ENCODE results near the gene GHRH. TPM values are rescaled to one million over a fixed set of nuclear protein-coding genes. Genes with fewer than 3 reads are reported as not detected.
A peak's percentile ranks its signal among the peaks of the same experiment; 100 is the strongest.

The GHRH gene
- total and polyA plus RNA-seq, 4 donors: not detected

DNA sequence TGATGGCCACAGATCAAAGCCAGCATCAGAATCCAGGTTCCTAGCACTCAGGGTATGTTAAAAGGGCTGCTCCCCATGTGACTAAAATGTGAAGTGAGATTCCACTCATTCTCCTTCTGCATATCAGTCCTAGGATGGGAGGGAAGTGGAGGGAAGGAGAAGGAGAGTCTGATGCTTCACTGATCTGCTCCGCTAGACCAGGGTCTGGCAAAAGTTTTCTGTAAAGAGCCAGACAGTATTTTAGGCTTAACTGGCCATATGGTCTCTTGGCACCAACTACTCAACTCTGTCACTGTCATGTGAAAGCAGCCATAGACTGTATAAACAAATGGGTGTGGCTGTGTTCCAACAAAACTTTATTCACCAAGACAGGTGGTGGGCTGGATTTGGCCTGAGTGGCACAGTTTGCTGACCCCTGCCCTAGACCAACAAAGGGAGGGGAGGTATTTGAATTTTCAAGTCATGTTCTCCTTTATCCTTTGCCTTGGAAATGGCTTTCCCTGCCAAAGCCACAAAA is 22.6 kb downstream of the GHRH start:
- WGBS, 2 donors: 57 to 71% methylated on average over 1 of the region's 1 CpG
- no peak overlapping the region for H3K9ac ChIP-seq (ENCODE audit: insufficient read depth in 1 of 2, low read length in 2 of 2)
- ATAC-seq (ENCODE audit: insufficient read depth, low FRiP score) (no peak), DNase-seq (peak; percentile 23 to 80 (median 67))
- H3K36me3 ChIP-seq (ENCODE audit: control insufficient read depth in 4 of 4, insufficient read depth in 4 of 4, low read length in 4 of 4): peaks cover 38 to 64% (median 44%) of the 10 kb centered on the region in 4 donors
- TF ChIP-seq, protein P1, sequence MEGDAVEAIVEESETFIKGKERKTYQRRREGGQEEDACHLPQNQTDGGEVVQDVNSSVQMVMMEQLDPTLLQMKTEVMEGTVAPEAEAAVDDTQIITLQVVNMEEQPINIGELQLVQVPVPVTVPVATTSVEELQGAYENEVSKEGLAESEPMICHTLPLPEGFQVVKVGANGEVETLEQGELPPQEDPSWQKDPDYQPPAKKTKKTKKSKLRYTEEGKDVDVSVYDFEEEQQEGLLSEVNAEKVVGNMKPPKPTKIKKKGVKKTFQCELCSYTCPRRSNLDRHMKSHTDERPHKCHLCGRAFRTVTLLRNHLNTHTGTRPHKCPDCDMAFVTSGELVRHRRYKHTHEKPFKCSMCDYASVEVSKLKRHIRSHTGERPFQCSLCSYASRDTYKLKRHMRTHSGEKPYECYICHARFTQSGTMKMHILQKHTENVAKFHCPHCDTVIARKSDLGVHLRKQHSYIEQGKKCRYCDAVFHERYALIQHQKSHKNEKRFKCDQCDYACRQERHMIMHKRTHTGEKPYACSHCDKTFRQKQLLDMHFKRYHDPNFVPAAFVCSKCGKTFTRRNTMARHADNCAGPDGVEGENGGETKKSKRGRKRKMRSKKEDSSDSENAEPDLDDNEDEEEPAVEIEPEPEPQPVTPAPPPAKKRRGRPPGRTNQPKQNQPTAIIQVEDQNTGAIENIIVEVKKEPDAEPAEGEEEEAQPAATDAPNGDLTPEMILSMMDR (IDR thresholded peaks at IDR 0.05; ENCODE audit: control extremely low read depth, extremely low read depth): no peak
- no peak overlapping the region for H3K4me3 ChIP-seq
- no peaks in the 10 kb centered on the region for H3K27me3 ChIP-seq (ENCODE audit: control insufficient read depth in 3 of 3, insufficient read depth in 3 of 3, low read length in 2 of 3)
- H3K27ac ChIP-seq (ENCODE audit: low read depth in 1 of 2, low read length in 1 of 2): no peak overlapping the region
- H3K4me1 ChIP-seq (ENCODE audit: control insufficient read depth in 5 of 5, insufficient read depth in 5 of 5, low read length in 5 of 5): peaks cover 0 to 14% (median 0%) of the 10 kb centered on the region in 5 donors
- no peaks in the 10 kb centered on the region for H3K9me3 ChIP-seq (ENCODE audit: control insufficient read depth in 4 of 4, insufficient read depth in 3 of 4, low read length in 3 of 4)

GRCh38 chr20:37238426-37238825 is 23.2 kb downstream of the GHRH start:
- Histone ChIP-seq H3K4me3 (no peak overlapping the region), H3K27ac (ENCODE audit: low read depth in 1 of 2, low read length in 1 of 2) (no peak overlapping the region), H3K9ac (ENCODE audit: insufficient read depth in 1 of 2, low read length in 2 of 2) (no peak overlapping the region), H3K9me3 (ENCODE audit: control insufficient read depth in 4 of 4, insufficient read depth in 3 of 4, low read length in 3 of 4) (no peaks in the 10 kb centered on the region), H3K36me3 (ENCODE audit: control insufficient read depth in 4 of 4, insufficient read depth in 4 of 4, low read length in 4 of 4) (peaks cover 39 to 65% (median 49%) of the 10 kb centered on the region in 4 donors), H3K27me3 (ENCODE audit: control insufficient read depth in 3 of 3, insufficient read depth in 3 of 3, low read length in 2 of 3) (no peaks in the 10 kb centered on the region), H3K4me1 (ENCODE audit: control insufficient read depth in 5 of 5, insufficient read depth in 5 of 5, low read length in 5 of 5) (peaks cover 0 to 14% (median 0%) of the 10 kb centered on the region in 5 donors)
- 94 to 95% methylated on average over 6 of the region's 6 CpGs for WGBS, 2 donors
- ATAC-seq (ENCODE audit: insufficient read depth, low FRiP score) (no peak), DNase-seq (no peak)
- TF ChIP-seq, protein P1 (IDR thresholded peaks at IDR 0.05; ENCODE audit: control extremely low read depth, extremely low read depth): no peak

DNA sequence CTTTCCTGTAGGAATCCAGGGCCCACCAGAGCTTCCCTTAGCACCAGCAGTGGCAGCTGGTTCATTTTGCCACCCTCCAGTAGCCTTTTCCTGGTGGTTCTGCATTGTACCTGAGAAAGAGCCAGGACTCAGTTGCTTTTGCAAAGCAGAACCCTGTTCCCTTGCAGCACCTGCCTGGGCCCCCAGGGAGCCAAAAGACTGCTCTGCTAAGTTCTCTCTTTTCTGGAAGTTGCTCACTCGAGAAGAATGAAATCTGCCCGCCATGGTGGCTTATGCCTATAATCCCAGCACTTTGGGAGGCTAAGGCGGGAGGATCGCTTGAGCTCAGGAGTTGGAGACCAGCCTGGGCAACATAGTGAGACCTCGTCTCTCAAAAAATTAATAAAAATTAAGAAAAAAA is 24.0 kb downstream of the GHRH start:
- TF ChIP-seq, protein P1 (IDR thresholded peaks at IDR 0.05; ENCODE audit: control extremely low read depth, extremely low read depth): no peak
- H3K9me3 ChIP-seq (ENCODE audit: control insufficient read depth in 4 of 4, insufficient read depth in 3 of 4, low read length in 3 of 4): no peaks in the 10 kb centered on the region
- no peaks in the 10 kb centered on the region for H3K27me3 ChIP-seq (ENCODE audit: control insufficient read depth in 3 of 3, insufficient read depth in 3 of 3, low read length in 2 of 3)
- H3K4me1 ChIP-seq (ENCODE audit: control insufficient read depth in 5 of 5, insufficient read depth in 5 of 5, low read length in 5 of 5): peaks cover 0 to 14% (median 0%) of the 10 kb centered on the region in 5 donors
- DNase-seq: no peak
- 94 to 95% methylated on average over 5 of the region's 5 CpGs for WGBS, 2 donors
- no peak overlapping the region for H3K27ac ChIP-seq (ENCODE audit: low read depth in 1 of 2, low read length in 1 of 2)
- H3K36me3 ChIP-seq (ENCODE audit: control insufficient read depth in 4 of 4, insufficient read depth in 4 of 4, low read length in 4 of 4): peaks cover 39 to 63% (median 50%) of the 10 kb centered on the region in 4 donors
- no peak overlapping the region for H3K4me3 ChIP-seq
- no peak for ATAC-seq (ENCODE audit: insufficient read depth, low FRiP score)
- no peak overlapping the region for H3K9ac ChIP-seq (ENCODE audit: insufficient read depth in 1 of 2, low read length in 2 of 2)

DNA sequence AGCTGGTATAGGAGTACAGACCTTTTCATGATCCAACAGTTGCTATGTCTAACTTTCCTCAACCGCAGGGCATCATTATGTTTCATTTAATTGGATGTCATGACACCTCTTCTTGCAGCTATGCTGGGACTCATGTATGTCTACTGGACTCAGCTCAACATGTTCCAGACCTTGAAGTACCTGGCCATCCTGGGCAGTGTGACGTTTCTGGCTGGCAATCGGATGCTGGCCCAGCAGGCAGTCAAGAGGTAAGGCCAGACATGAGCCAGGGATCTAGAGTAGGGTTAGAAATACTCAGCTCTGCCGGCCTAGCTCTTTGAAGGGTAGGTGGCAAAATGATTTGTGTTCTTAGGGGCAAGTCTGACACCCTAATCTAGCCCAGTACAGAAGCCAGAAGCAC is 25.2 kb downstream of the GHRH start:
- Histone ChIP-seq H3K36me3 (ENCODE audit: control insufficient read depth in 4 of 4, insufficient read depth in 4 of 4, low read length in 4 of 4) (peaks cover 39 to 63% (median 47%) of the 10 kb centered on the region in 4 donors), H3K9ac (ENCODE audit: insufficient read depth in 1 of 2, low read length in 2 of 2) (no peak overlapping the region), H3K9me3 (ENCODE audit: control insufficient read depth in 4 of 4, insufficient read depth in 3 of 4, low read length in 3 of 4) (no peaks in the 10 kb centered on the region), H3K27me3 (ENCODE audit: control insufficient read depth in 3 of 3, insufficient read depth in 3 of 3, low read length in 2 of 3) (no peaks in the 10 kb centered on the region), H3K4me1 (ENCODE audit: control insufficient read depth in 5 of 5, insufficient read depth in 5 of 5, low read length in 5 of 5) (peaks cover 0 to 14% (median 0%) of the 10 kb centered on the region in 5 donors), H3K4me3 (no peak overlapping the region), H3K27ac (ENCODE audit: low read depth in 1 of 2, low read length in 1 of 2) (no peak overlapping the region)
- DNase-seq: no peak
- ATAC-seq (ENCODE audit: insufficient read depth, low FRiP score): no peak
- 89 to 91% methylated on average over 4 of the region's 4 CpGs for WGBS, 2 donors
- TF ChIP-seq, protein P1 (IDR thresholded peaks at IDR 0.05; ENCODE audit: control extremely low read depth, extremely low read depth): no peak

All from lung (tissue), 12 donors.